K562 (cell line): Measurements from ENCODE around the gene RNASET2. TPM values are rescaled to one million over a fixed set of nuclear protein-coding genes. Genes with fewer than 3 reads are reported as not detected.

ENCODE experiments used
- ATAC-seq: fragments of 200-7000 bp; cut with Tn5 transposase; 3 replicates; pipeline ENCODE4 v1.9.1; 2020; ENCODE audit warnings: moderate library complexity
- BruUV-seq: library from RNA; stranded (reverse); fragments of 400-500 nt; replicated peaks from 2 replicates; lab custom pipeline; 2021; lab: Mats Ljungman, UMichigan
- CTCF ChIA-PET: fragments of 300-600 bp; formaldehyde crosslinking; extraction: SDS; loops from one replicate; lab custom pipeline; 2021; ENCODE audit warnings: low intra/inter-chr PET ratio; lab: Yijun Ruan, JAX
- POLR2A ChIA-PET: fragments of 300-600, 350-650 bp; sonication (Branson Sonifier 250); formaldehyde crosslinking; extraction: SDS; loops from one replicate; lab custom pipeline; 2021; ENCODE audit warnings: antibody characterized with exemption, inconsistent platforms; lab: Yijun Ruan, JAX
- DNase-seq, 4 experiments: peaks; one replicate each; pipeline versions ENCODE4 v3.0.0 to v3.0.0-alpha.2; 2011 to 2018; ENCODE audit warnings: low spot score in 3 of 4, mixed read lengths in 3 of 4; ENCODE audit errors: extremely low read depth in 1 of 4
- FAIRE-seq: peaks from 2 replicates; lab custom pipeline; 2011; peaks lifted over from hg19 to GRCh38; lab: Jason Lieb, UNC
- H2AFZ ChIP-seq: 2 replicates; pipeline ENCODE4 v1.6.0; 2011; ENCODE audit warnings: low read depth, low read length, control low read depth, inconsistent platforms
- H3K27ac ChIP-seq: fragments of 200-600 bp; 3 replicates; pipeline ENCODE4 v1.8.0; 2011; ENCODE audit warnings: low read depth, mild to moderate bottlenecking, control low read depth, inconsistent platforms, low read length, moderate library complexity, mixed read lengths; ENCODE audit errors: extremely low read depth
- H3K27me3 ChIP-seq, 2 experiments: fragments of 300-600 bp in 1 of 2; 2 replicates in 1 of 2; 3 replicates in 1 of 2; pipeline versions ENCODE4 v1.6.0 to v1.8.0; 2011; ENCODE audit warnings: inconsistent platforms in 2 of 2, low read length in 2 of 2, mild to moderate bottlenecking in 1 of 2, mixed read lengths in 1 of 2, moderate library complexity in 1 of 2; ENCODE audit not compliant: control insufficient read depth in 2 of 2, insufficient read depth in 2 of 2
- H3K36me3 ChIP-seq: fragments of 300-600 bp; 3 replicates; pipeline ENCODE4 v1.8.0; 2011; ENCODE audit warnings: mild to moderate bottlenecking, low read length, inconsistent platforms; ENCODE audit not compliant: control insufficient read depth, insufficient read depth
- H3K4me1 ChIP-seq, 2 experiments: fragments of 200-600 bp in 1 of 2; replicated peaks in 1 of 2; 2 replicates in 1 of 2; 3 replicates in 1 of 2; pipeline versions ENCODE4 v1.5.1 to v1.8.0; 2011; ENCODE audit warnings: inconsistent platforms in 2 of 2, low read length in 2 of 2, mild to moderate bottlenecking in 1 of 2, mixed read lengths in 1 of 2, moderate library complexity in 1 of 2; ENCODE audit not compliant: control insufficient read depth in 2 of 2, insufficient read depth in 2 of 2
- H3K4me2 ChIP-seq: 2 replicates; pipeline ENCODE4 v1.6.1; 2011; ENCODE audit warnings: low read length, control low read depth, inconsistent platforms, mixed read lengths; ENCODE audit not compliant: insufficient read depth
- H3K4me3 ChIP-seq: fragments of 200-600 bp; sonication (generic), shearing (Covaris generic); 2 replicates; pipeline ENCODE4 v1.5.1; 2016; ENCODE audit warnings: control low read depth, inconsistent platforms
- H3K79me2 ChIP-seq: fragments of 200-600 bp; 3 replicates; pipeline ENCODE4 v1.8.0; 2011; ENCODE audit warnings: low read length, inconsistent platforms; ENCODE audit not compliant: control insufficient read depth, insufficient read depth
- H3K9ac ChIP-seq, 2 experiments: 2 replicates each; pipeline versions ENCODE4 v1.6.0 to v1.6.1; 2011; ENCODE audit warnings: low read depth in 2 of 2, low read length in 2 of 2, control low read depth in 1 of 2, inconsistent platforms in 1 of 2, mild to moderate bottlenecking in 1 of 2, mixed read lengths in 1 of 2; ENCODE audit not compliant: insufficient read depth in 1 of 2
- H3K9me1 ChIP-seq: one replicate; pipeline ENCODE4 v1.6.0; 2011; ENCODE audit warnings: inconsistent platforms, mild to moderate bottlenecking, low read length, moderate library complexity; ENCODE audit not compliant: control insufficient read depth, insufficient read depth
- H3K9me3 ChIP-seq: replicated peaks from 2 replicates; pipeline ENCODE4 v1.5.1; 2011; ENCODE audit warnings: low read depth, low read length, inconsistent platforms; ENCODE audit not compliant: control insufficient read depth, insufficient read depth
- H4K20me1 ChIP-seq: replicated peaks from 2 replicates; pipeline ENCODE4 v1.6.1; 2011; ENCODE audit warnings: low read length, inconsistent platforms, mixed read lengths; ENCODE audit not compliant: control insufficient read depth, insufficient read depth
- CBFA2T3 ChIP-seq: fragments of 450-650 bp; IDR thresholded peaks from 2 replicates; pipeline ENCODE4 v1.6.1; 2017
- CEBPB ChIP-seq: fragments of 450-650 bp; IDR thresholded peaks from 2 replicates; pipeline ENCODE4 v1.6.1; 2016; ENCODE audit warnings: missing genetic modification characterization, missing compliant biosample characterization
- CHCHD3 ChIP-seq: fragments of 250-450 bp; sonication (Bioruptor Pico); IDR thresholded peaks from 2 replicates; pipeline ENCODE4 v2.1.2; 2022; ENCODE audit warnings: mild to moderate bottlenecking
- CTBP1 ChIP-seq: fragments of 450-650 bp; IDR thresholded peaks from 2 replicates; pipeline ENCODE4 v1.6.1; 2016; ENCODE audit warnings: borderline replicate concordance
- ERF ChIP-seq: fragments of 450-650 bp; formaldehyde crosslinking; IDR thresholded peaks from 2 replicates; pipeline ENCODE4 v1.4.0; 2020; ENCODE audit warnings: mild to moderate bottlenecking, mixed read lengths
- FOXK2 ChIP-seq, 2 experiments: fragments of 450-650 bp; IDR thresholded peaks in 1 of 2; conservative IDR thresholded peaks in 1 of 2; 2 replicates each; pipeline ENCODE4 v1.6.1; 2016; ENCODE audit warnings: low read depth in 2 of 2, mild to moderate bottlenecking in 1 of 2
- KHSRP ChIP-seq: fragments of 450-650 bp; IDR thresholded peaks from 2 replicates; pipeline ENCODE4 v1.6.1; 2017
- SNIP1 ChIP-seq: fragments of 450-650 bp; IDR thresholded peaks from 2 replicates; pipeline ENCODE4 v1.7.1; 2017; ENCODE audit warnings: low read depth, mild to moderate bottlenecking
- ZBTB17 ChIP-seq: fragments of 450-650 bp; formaldehyde crosslinking; IDR thresholded peaks from 2 replicates; pipeline ENCODE4 v1.4.0; 2020; ENCODE audit warnings: mild to moderate bottlenecking
- ZKSCAN8 ChIP-seq: fragments of 200-800 bp; sonication (Bioruptor generic); IDR thresholded peaks from 2 replicates; pipeline ENCODE4 v1.6.1; 2016; ENCODE audit warnings: missing genetic modification characterization, missing compliant biosample characterization
- ZNF212 ChIP-seq: fragments of 450-650 bp; formaldehyde crosslinking; IDR thresholded peaks from 2 replicates; pipeline ENCODE4 v1.4.0; 2020; ENCODE audit warnings: mild to moderate bottlenecking
- ZNF347 ChIP-seq: fragments of 450-650 bp; formaldehyde crosslinking; IDR thresholded peaks from 2 replicates; pipeline ENCODE4 v1.4.0; 2020; ENCODE audit warnings: low read depth, mild to moderate bottlenecking, moderate library complexity
- WGBS: fragments of 100-300 bp; shearing (Covaris generic); methylation state at CpG from one replicate; pipeline ENCODE4 v1.1.6; 2016; ENCODE audit warnings: low coverage, mixed read lengths; ENCODE audit not compliant: insufficient coverage; ENCODE audit errors: missing lambda C conversion rate; 5-methylcytosine and 5-hydroxymethylcytosine counted together
- in situ Hi-C: fragments of 300-500 bp; cut with MboI; formaldehyde crosslinking; loops from 4 replicates; pipeline ENCODE4 v1.15.0; 2018; ENCODE audit warnings: inconsistent platforms, mixed read lengths
- intact Hi-C: fragments of 100-400 bp; cut with micrococcal nuclease; formaldehyde crosslinking; loops from 2 replicates; pipeline ENCODE4 v1.14.2; 2022
- polyA plus RNA-seq, 8 experiments: library from polyadenylated mRNA; depleted of rRNA in 4 of 8; stranded (reverse) in 5 of 8; unstranded in 3 of 8; fragments of >200 nt; fragmentation: Nextera tagmentation in 2 of 8; fragmentation: Illumina TruSeq in 1 of 8; extraction: Ambion mirVana in 2 of 8; extraction: Trizol in 1 of 8; gene quantifications; 2 replicates each; pipeline versions ENCODE4 v1.2.1 to v1.2.3, GENCODE V29; 2011 to 2014; ENCODE audit warnings: inconsistent platforms in 1 of 8, missing spikeins in 1 of 8
- total RNA-seq, 7 experiments: library from RNA; depleted of rRNA in 6 of 7; stranded (reverse); fragments of >200 nt in 6 of 7; fragmentation: Illumina TruSeq in 2 of 7; extraction: Trizol in 2 of 7; gene quantifications; 2 replicates each; pipeline versions ENCODE4 v1.2.1 to v1.2.3, GENCODE V29; 2011 to 2021; ENCODE audit warnings: low replicate concordance in 1 of 7
- TF ChIP-seq, protein P1 (sequence below): fragments of 450-650 bp; IDR thresholded peaks from one replicate; pipeline ENCODE4 v1.6.1; 2018; ENCODE audit warnings: mild to moderate bottlenecking, moderate library complexity; ENCODE audit not compliant: partially characterized antibody

RNASET2 gene
- total and polyA plus RNA-seq, 9 of the 15 experiments (the other 6 are each of a cell fraction or from before 2014, with no cell fraction given) = 7.4 to 141 (median 91.3) TPM

DNA sequence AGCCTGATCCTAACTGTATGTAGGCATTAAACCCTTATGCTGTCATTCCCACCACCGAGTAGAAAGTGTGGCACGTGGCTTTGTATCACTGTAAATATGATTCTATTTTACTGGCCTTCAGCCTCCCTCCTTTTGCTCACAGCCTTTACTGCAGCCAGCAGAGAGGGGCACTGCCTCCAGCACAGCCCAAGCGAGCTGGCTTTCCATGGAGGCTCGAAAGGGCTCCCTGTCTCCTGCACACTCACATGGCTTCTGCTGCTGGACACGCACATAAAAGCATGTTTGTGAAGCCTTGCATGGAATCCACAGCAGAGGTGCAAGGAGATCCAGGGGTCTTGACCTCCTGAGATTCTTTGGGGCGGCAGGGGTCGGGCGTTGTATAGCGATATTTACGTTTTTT is 51.3 kb downstream of the RNASET2 start:
- 25% methylated on average over 8 of the region's 10 CpGs for WGBS
- DNase-seq = no peak
- no peak for ATAC-seq
- no peak for FAIRE-seq
- Histone ChIP-seq H3K79me2 (no peaks in the 10 kb centered on the region), H3K9me1 (no peaks in the 10 kb centered on the region), H3K9ac (no peak overlapping the region)
- CTCF ChIA-PET = no interaction called here
- in situ Hi-C loops = no loop called here
- no peak for TF ChIP-seq CHCHD3
- TF ChIP-seq CTBP1 = no peak
- TF ChIP-seq ZNF347 (CRISPR knock-in tag) = no peak
- TF ChIP-seq FOXK2 (conservative IDR thresholded peaks at IDR 0.05 in 1 of 2, IDR thresholded peaks at IDR 0.05 in 1 of 2; ENCODE audit: low read depth in 2 of 2) = no peak
- TF ChIP-seq ZNF212 (CRISPR knock-in tag) = no peak
- TF ChIP-seq CBFA2T3 = no peak
- TF ChIP-seq ERF (CRISPR knock-in tag) = no peak
- TF ChIP-seq ZBTB17 = no peak
- TF ChIP-seq CEBPB = no peak
- TF ChIP-seq SNIP1 = no peak
- TF ChIP-seq KHSRP = no peak
- TF ChIP-seq ZKSCAN8 (CRISPR knock-in tag) = no peak
- TF ChIP-seq, protein P1, sequence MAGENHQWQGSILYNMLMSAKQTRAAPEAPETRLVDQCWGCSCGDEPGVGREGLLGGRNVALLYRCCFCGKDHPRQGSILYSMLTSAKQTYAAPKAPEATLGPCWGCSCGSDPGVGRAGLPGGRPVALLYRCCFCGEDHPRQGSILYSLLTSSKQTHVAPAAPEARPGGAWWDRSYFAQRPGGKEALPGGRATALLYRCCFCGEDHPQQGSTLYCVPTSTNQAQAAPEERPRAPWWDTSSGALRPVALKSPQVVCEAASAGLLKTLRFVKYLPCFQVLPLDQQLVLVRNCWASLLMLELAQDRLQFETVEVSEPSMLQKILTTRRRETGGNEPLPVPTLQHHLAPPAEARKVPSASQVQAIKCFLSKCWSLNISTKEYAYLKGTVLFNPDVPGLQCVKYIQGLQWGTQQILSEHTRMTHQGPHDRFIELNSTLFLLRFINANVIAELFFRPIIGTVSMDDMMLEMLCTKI = no peak
- TF ChIP-seq, all 486 proteins: peak for 0
- H3K4me3 ChIP-seq = no peak overlapping the region
- H4K20me1 ChIP-seq = no peaks in the 10 kb centered on the region
- BruUV-seq = no TSS peak
- POLR2A ChIA-PET = no interaction called here
- peaks cover 0 to 9% of the 10 kb centered on the region in 2 experiments; a peak in 2 of 5 replicates for H3K4me1 ChIP-seq
- H3K27ac ChIP-seq = no peak overlapping the region
- H3K36me3 ChIP-seq = no peaks in the 10 kb centered on the region
- no peak overlapping the region for H2AFZ ChIP-seq
- no peaks in the 10 kb centered on the region; the same call in 1 of the 2 replicates for H3K9me3 ChIP-seq
- peaks cover 14 to 67% of the 10 kb centered on the region in 2 experiments; a peak in 4 of 5 replicates for H3K27me3 ChIP-seq
- intact Hi-C loops = no loop called here
- no peak overlapping the region for H3K4me2 ChIP-seq
